H1 (cell line): ENCODE data around the gene TRAPPC5. TPM values are rescaled to one million over a fixed set of nuclear protein-coding genes. Genes with fewer than 3 reads are reported as not detected.

ENCODE experiments used
- CTCF ChIA-PET: fragments of 300-600 bp; sonication (Branson Sonifier 250); formaldehyde crosslinking; loops from one replicate; lab custom pipeline; 2021; ENCODE audit not compliant: partially characterized antibody; lab: Charles Lee
- POLR2A ChIA-PET: fragments of 300-600 bp; sonication (Branson Sonifier 250); formaldehyde crosslinking; loops from one replicate; lab custom pipeline; 2021; ENCODE audit warnings: inconsistent platforms; ENCODE audit not compliant: partially characterized antibody; lab: Charles Lee
- DNase-seq, 2 experiments: peaks; one replicate each; pipeline versions ENCODE4 v3.0.0 to v3.0.0-alpha.2; 2010 to 2022; ENCODE audit warnings: low spot score in 2 of 2, low read depth in 1 of 2, mixed read lengths in 1 of 2
- FAIRE-seq: peaks from 2 replicates; lab custom pipeline; 2011; peaks lifted over from hg19 to GRCh38; lab: Jason Lieb, UNC
- H2AFZ ChIP-seq: 2 replicates; pipeline ENCODE4 v1.8.1; 2012; ENCODE audit warnings: low read length, inconsistent platforms
- H2AK5ac ChIP-seq: 2 replicates; pipeline ENCODE4 v1.6.1; 2013; ENCODE audit warnings: low read depth, low read length
- H2BK120ac ChIP-seq: replicated peaks from 2 replicates; pipeline ENCODE3; 2013; ENCODE audit warnings: low read depth, low read length, inconsistent platforms
- H2BK12ac ChIP-seq: 2 replicates; pipeline ENCODE4 v1.6.1; 2013; ENCODE audit warnings: low read depth, low read length
- H2BK15ac ChIP-seq: 2 replicates; pipeline ENCODE4 v1.6.1; 2013; ENCODE audit warnings: low read length
- H2BK20ac ChIP-seq: 2 replicates; pipeline ENCODE4 v1.6.1; 2013; ENCODE audit warnings: low read length
- H2BK5ac ChIP-seq: 2 replicates; pipeline ENCODE4 v1.6.1; 2013; ENCODE audit warnings: low read depth, low read length
- H3K14ac ChIP-seq: 2 replicates; pipeline ENCODE4 v1.6.1; 2013; ENCODE audit warnings: inconsistent platforms; ENCODE audit not compliant: insufficient read length
- H3K18ac ChIP-seq: 2 replicates; pipeline ENCODE4 v1.6.1; 2013; ENCODE audit warnings: low read length; ENCODE audit errors: extremely low read depth
- H3K23ac ChIP-seq: 2 replicates; pipeline ENCODE4 v1.6.1; 2013; ENCODE audit warnings: inconsistent platforms; ENCODE audit not compliant: insufficient read length
- H3K23me2 ChIP-seq: 2 replicates; pipeline ENCODE4 v1.6.1; 2013; ENCODE audit warnings: low read depth, low read length
- H3K27ac ChIP-seq: 2 replicates; pipeline ENCODE4 v1.6.1; 2011; ENCODE audit warnings: low read depth, low read length, inconsistent platforms
- H3K27me3 ChIP-seq, 4 experiments: replicated peaks in 1 of 4; 1 replicate in 1 of 4; 2 replicates in 3 of 4; pipeline versions ENCODE4 v1.6.1 to v1.8.1; 2011 to 2013; ENCODE audit warnings: low read length in 3 of 4, mild to moderate bottlenecking in 3 of 4, inconsistent platforms in 2 of 4, mixed read lengths in 2 of 4, moderate library complexity in 1 of 4; ENCODE audit not compliant: control insufficient read depth in 3 of 4, insufficient read depth in 3 of 4; ENCODE audit errors: extremely low read depth in 1 of 4
- H3K36me3 ChIP-seq, 4 experiments: 2 replicates each; pipeline versions ENCODE4 v1.6.1 to v1.8.1; 2011 to 2013; ENCODE audit warnings: mild to moderate bottlenecking in 4 of 4, low read length in 3 of 4, moderate library complexity in 2 of 4, control low read depth in 1 of 4, inconsistent platforms in 1 of 4; ENCODE audit not compliant: insufficient read depth in 4 of 4, control insufficient read depth in 2 of 4
- H3K4ac ChIP-seq: replicated peaks from 2 replicates; pipeline ENCODE3; 2013; ENCODE audit warnings: low read length, low read depth, mixed read lengths, inconsistent platforms; ENCODE audit not compliant: insufficient read length
- H3K4me1 ChIP-seq, 4 experiments: replicated peaks in 1 of 4; 1 replicate in 1 of 4; 2 replicates in 3 of 4; pipeline versions ENCODE4 v1.6.1 to v1.8.1; 2011 to 2013; ENCODE audit warnings: low read length in 3 of 4, inconsistent platforms in 2 of 4, mixed read lengths in 1 of 4; ENCODE audit not compliant: insufficient read depth in 4 of 4, control insufficient read depth in 3 of 4
- H3K4me2 ChIP-seq, 2 experiments: 2 replicates each; pipeline versions ENCODE4 v1.6.1 to v1.8.1; 2011 to 2013; ENCODE audit warnings: low read depth in 2 of 2, low read length in 2 of 2, control low read depth in 1 of 2, inconsistent platforms in 1 of 2, mild to moderate bottlenecking in 1 of 2; ENCODE audit not compliant: insufficient read depth in 1 of 2
- H3K4me3 ChIP-seq, 4 experiments: fragments of 200-600, 300-600 bp in 1 of 4; sonication (generic), shearing (Covaris generic), sonication (Bioruptor Twin) in 1 of 4; 2 replicates each; pipeline versions ENCODE4 v1.5.1 to v1.8.1; 2011 to 2016; ENCODE audit warnings: low read length in 4 of 4, low read depth in 3 of 4, control low read depth in 2 of 4, inconsistent platforms in 2 of 4, mild to moderate bottlenecking in 2 of 4, mixed read lengths in 1 of 4, moderate library complexity in 1 of 4; ENCODE audit not compliant: insufficient read depth in 2 of 4; ENCODE audit errors: extremely low read depth in 1 of 4
- H3K56ac ChIP-seq: replicated peaks from 2 replicates; pipeline ENCODE3; 2013; ENCODE audit warnings: low read depth, mild to moderate bottlenecking, mixed read lengths, low read length, inconsistent platforms; ENCODE audit not compliant: insufficient read length
- H3K79me1 ChIP-seq: 2 replicates; pipeline ENCODE4 v1.6.1; 2013; ENCODE audit warnings: low read depth, low read length, control low read depth
- H3K79me2 ChIP-seq, 2 experiments: 2 replicates each; pipeline versions ENCODE4 v1.6.1 to v1.8.1; 2012 to 2013; ENCODE audit warnings: low read length in 2 of 2, mild to moderate bottlenecking in 2 of 2, inconsistent platforms in 1 of 2; ENCODE audit not compliant: insufficient read depth in 2 of 2, control insufficient read depth in 1 of 2
- H3K9ac ChIP-seq, 4 experiments: replicated peaks in 1 of 4; 1 replicate in 1 of 4; 2 replicates in 3 of 4; pipeline versions ENCODE4 v1.6.1 to v1.8.1; 2011 to 2013; ENCODE audit warnings: low read depth in 3 of 4, low read length in 3 of 4, control low read depth in 2 of 4, mild to moderate bottlenecking in 2 of 4, moderate library complexity in 2 of 4, inconsistent platforms in 1 of 4; ENCODE audit errors: extremely low read depth in 1 of 4
- H3K9me3 ChIP-seq, 2 experiments: 2 replicates each; pipeline versions ENCODE4 v1.6.1 to v1.8.1; 2012 to 2013; ENCODE audit warnings: mild to moderate bottlenecking in 2 of 2, moderate library complexity in 2 of 2, control low read depth in 1 of 2, inconsistent platforms in 1 of 2, low read depth in 1 of 2, low read length in 1 of 2, mixed read lengths in 1 of 2; ENCODE audit not compliant: insufficient read depth in 2 of 2
- H4K20me1 ChIP-seq, 2 experiments: replicated peaks in 1 of 2; 2 replicates each; pipeline versions ENCODE3 to v1.8.1; 2011 to 2013; ENCODE audit warnings: inconsistent platforms in 2 of 2, low read length in 2 of 2, mild to moderate bottlenecking in 1 of 2; ENCODE audit not compliant: insufficient read depth in 2 of 2, control insufficient read depth in 1 of 2
- H4K5ac ChIP-seq: 2 replicates; pipeline ENCODE4 v1.6.1; 2013; ENCODE audit warnings: low read length, low read depth, mixed read lengths, inconsistent platforms; ENCODE audit not compliant: insufficient read length
- H4K8ac ChIP-seq: 2 replicates; pipeline ENCODE4 v1.8.0; 2013; ENCODE audit warnings: mild to moderate bottlenecking, moderate library complexity, low read length, inconsistent platforms; ENCODE audit not compliant: insufficient read depth; ENCODE audit errors: extremely low read depth
- H4K91ac ChIP-seq: replicated peaks from 2 replicates; pipeline ENCODE3; 2013; ENCODE audit warnings: low read length, mixed read lengths, inconsistent platforms; ENCODE audit not compliant: insufficient read length
- MAX ChIP-seq: IDR thresholded peaks from 2 replicates; pipeline ENCODE4 v1.6.1; 2012; ENCODE audit warnings: inconsistent platforms
- NANOG ChIP-seq: IDR thresholded peaks from 2 replicates; pipeline ENCODE4 v1.6.1; 2011; ENCODE audit warnings: low read length, low read depth, mild to moderate bottlenecking, inconsistent platforms; ENCODE audit not compliant: insufficient read depth, poor library complexity, severe bottlenecking
- PHF8 ChIP-seq: fragments of 200-600 bp; sonication (generic); conservative IDR thresholded peaks from 2 replicates; pipeline ENCODE4 v1.7.1; 2012; ENCODE audit warnings: low read depth, mild to moderate bottlenecking, inconsistent platforms, low read length, moderate library complexity
- POLR2A ChIP-seq, 2 experiments: IDR thresholded peaks; 1 replicate in 1 of 2; 2 replicates in 1 of 2; pipeline ENCODE4 v1.6.1; 2011; ENCODE audit warnings: low read depth in 2 of 2, low read length in 2 of 2, mild to moderate bottlenecking in 2 of 2; ENCODE audit errors: control extremely low read depth in 1 of 2
- POLR2AphosphoS5 ChIP-seq: IDR thresholded peaks from 2 replicates; pipeline ENCODE4 v1.6.1; 2011; ENCODE audit warnings: low read depth, low read length
- YY1 ChIP-seq: IDR thresholded peaks from 2 replicates; pipeline ENCODE4 v1.6.1; 2011; ENCODE audit warnings: low read depth, mild to moderate bottlenecking, low read length
- WGBS, 2 experiments: shearing (Covaris generic) in 1 of 2; methylation state at CpG; one replicate each; pipeline versions ENCODE4 v1.1.6 to v1.1.7; 2013 to 2015; ENCODE audit warnings: low lambda C conversion rate in 2 of 2, mixed read lengths in 2 of 2, inconsistent platforms in 1 of 2, low coverage in 1 of 2, missing lambda C conversion rate in 1 of 2; ENCODE audit not compliant: insufficient replicate concordance in 2 of 2, insufficient coverage in 1 of 2, insufficient read length in 1 of 2; ENCODE audit errors: extremely low coverage in 1 of 2, missing lambda C conversion rate in 1 of 2; 5-methylcytosine and 5-hydroxymethylcytosine counted together
- polyA plus RNA-seq, 7 experiments: library from polyadenylated mRNA; depleted of rRNA in 3 of 7; stranded (reverse) in 5 of 7; unstranded in 2 of 7; fragments of >200 nt in 5 of 7; fragments of 200-250 nt in 2 of 7; gene quantifications; 1 replicate in 5 of 7; 2 replicates in 1 of 7; 4 replicates in 1 of 7; pipeline versions ENCODE4 v1.2.1 to v1.2.3, GENCODE V29; 2011 to 2013; ENCODE audit warnings: missing spikeins in 2 of 7, mixed read lengths in 2 of 7
- total RNA-seq: library from RNA; stranded (reverse); fragmentation: NEBNext Ultra II Directional; extraction: Animal tissue kit (Norgen Biotek cat#: 25700); gene quantifications from 2 replicates; pipeline ENCODE4 v1.2.1, GENCODE V29; 2021

The TRAPPC5 gene
- total and polyA plus RNA-seq, 2 of the 8 experiments (the other 6 are each of a cell fraction or from before 2014, with no cell fraction given) = 109 to 120 TPM

GRCh38 chr19:7636317-7636690 lies 44.3 kb upstream of the TRAPPC5 start:
- Histone ChIP-seq H2BK20ac (no peak overlapping the region), H4K5ac (no peak overlapping the region), H3K4ac (no peak overlapping the region), H3K9ac (no peak overlapping the region), H2AFZ (no peak overlapping the region), H4K91ac (no peak overlapping the region), H3K4me2 (peak overlapping the region; percentile 34 to 54; a peak in 3 of 4 replicates), H3K36me3 (peaks cover 0 to 6% (median 0%) of the 10 kb centered on the region in 4 experiments; a peak in 3 of 8 replicates), H2BK120ac (no peak overlapping the region), H2BK5ac (no peak overlapping the region), H3K23ac (no peak overlapping the region), H3K27ac (no peak overlapping the region), H2BK15ac (peak overlapping the region; percentile 98; the same call in 1 of the 2 replicates), H4K8ac (no peak overlapping the region; the same call in 1 of the 2 replicates), H3K79me1 (no peaks in the 10 kb centered on the region; the same call in 1 of the 2 replicates), H3K23me2 (peaks cover 5% of the 10 kb centered on the region; the same call in 1 of the 2 replicates), H3K9me3 (no peaks in the 10 kb centered on the region; a peak in 1 of 4 replicates), H3K4me1 (peaks cover 0 to 6% (median under 1%) of the 10 kb centered on the region in 4 experiments; a peak in 3 of 7 replicates), H3K14ac (no peak overlapping the region), H2BK12ac (peak overlapping the region; percentile 78; the same call in 1 of the 2 replicates), H2AK5ac (peak overlapping the region; percentile 34; the same call in 1 of the 2 replicates), H3K18ac (no peak overlapping the region), H3K79me2 (peaks cover 0 to 3% of the 10 kb centered on the region in 2 experiments; a peak in 1 of 4 replicates), H4K20me1 (peaks cover 3 to 16% of the 10 kb centered on the region in 2 experiments), H3K4me3 (peak overlapping the region in 1 of 4 experiments; percentile 88; a peak in 2 of 8 replicates), H3K56ac (no peak overlapping the region), H3K27me3 (peaks cover 3 to 19% (median 16%) of the 10 kb centered on the region in 4 experiments)
- FAIRE-seq (no peak), DNase-seq (no peak)
- POLR2A ChIA-PET = interaction anchor here (0.8 to 5.7 kb wide), 2 partner anchors 13 to 59 kb away, joined by 3 to 34 read pairs; no protein-coding TSS in a partner anchor
- WGBS, 2 experiments = 78% methylated on average over 16 of the region's 16 CpGs; no CpG with 5 or more reads in 1 of the 2 experiments
- CTCF ChIA-PET = interaction anchor here (1.2 to 1.7 kb wide), 4 partner anchors 39 to 70 kb away, joined by 4 to 7 read pairs (median 6); partner anchors contain the start of gene TRAPPC5
- TF ChIP-seq NANOG (no peak), MAX (no peak), PHF8 (no peak), YY1 (no peak), POLR2A (IDR thresholded peaks at IDR 0.05; ENCODE audit: control extremely low read depth in 1 of 2, low read depth in 2 of 2, low read length in 2 of 2) (no peak), POLR2AphosphoS5 (no peak)
